B cell (primary cell): ENCODE measurements around the gene CPED1.

ENCODE experiments used
- EZH2 ChIP-seq: IDR thresholded peaks from 2 replicates; pipeline ENCODE4 v1.6.1; 2012; ENCODE audit warnings: borderline replicate concordance, low read depth, mild to moderate bottlenecking, moderate library complexity, low read length; ENCODE audit not compliant: insufficient read depth, poor library complexity, severe bottlenecking
- TF ChIP-seq, protein P1 (sequence below): fragments of 200-600 bp; IDR thresholded peaks from one replicate; pipeline ENCODE4 v1.8.0; 2022; ENCODE audit warnings: antibody characterized with exemption, mild to moderate bottlenecking

DNA sequence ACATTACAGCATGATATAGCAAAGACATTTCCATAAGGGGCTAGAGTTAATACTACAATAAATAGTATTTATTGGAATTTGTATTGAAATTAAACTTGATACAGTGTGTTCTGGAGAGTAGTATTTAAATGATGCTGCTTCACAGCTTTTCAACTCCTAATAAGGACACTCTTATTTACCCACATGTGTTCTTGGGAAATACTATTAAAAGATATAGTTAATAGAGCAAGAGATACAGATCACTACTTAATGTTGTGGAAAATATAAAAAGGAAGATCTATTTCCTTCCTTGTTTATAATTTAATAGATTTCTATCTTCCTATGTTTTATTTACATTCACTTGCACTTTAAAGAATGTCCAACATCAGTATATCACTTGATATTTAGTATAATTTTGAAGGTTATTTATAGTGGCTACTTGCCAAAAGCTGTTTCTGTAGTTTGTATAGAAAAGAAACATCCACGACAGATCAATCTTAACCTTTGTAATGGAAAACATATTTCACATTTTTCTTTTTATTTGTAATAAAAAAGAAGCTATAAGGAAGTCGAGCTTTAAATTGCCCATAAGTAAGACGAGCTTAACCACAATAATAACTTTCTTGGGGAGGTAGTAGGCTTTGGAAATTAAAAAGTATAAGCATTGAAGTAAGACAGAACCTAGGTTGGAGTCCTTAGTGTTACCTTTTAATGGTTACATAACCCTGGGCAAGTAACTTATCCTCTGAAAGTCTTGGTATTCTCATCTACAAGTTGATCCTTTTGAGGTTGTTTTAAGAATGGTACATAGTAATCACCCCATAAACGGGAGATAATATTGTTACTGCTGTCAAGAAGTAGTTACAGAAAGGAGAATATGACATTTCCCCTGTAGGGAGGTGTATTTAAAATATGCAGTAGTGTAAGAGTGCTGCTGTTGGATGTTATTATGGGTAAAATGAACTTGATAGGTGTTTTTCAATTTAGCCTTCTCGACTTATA lies 32.8 kb downstream of the CPED1 start:
- TF ChIP-seq EZH2, result no peak
- TF ChIP-seq, protein P1, sequence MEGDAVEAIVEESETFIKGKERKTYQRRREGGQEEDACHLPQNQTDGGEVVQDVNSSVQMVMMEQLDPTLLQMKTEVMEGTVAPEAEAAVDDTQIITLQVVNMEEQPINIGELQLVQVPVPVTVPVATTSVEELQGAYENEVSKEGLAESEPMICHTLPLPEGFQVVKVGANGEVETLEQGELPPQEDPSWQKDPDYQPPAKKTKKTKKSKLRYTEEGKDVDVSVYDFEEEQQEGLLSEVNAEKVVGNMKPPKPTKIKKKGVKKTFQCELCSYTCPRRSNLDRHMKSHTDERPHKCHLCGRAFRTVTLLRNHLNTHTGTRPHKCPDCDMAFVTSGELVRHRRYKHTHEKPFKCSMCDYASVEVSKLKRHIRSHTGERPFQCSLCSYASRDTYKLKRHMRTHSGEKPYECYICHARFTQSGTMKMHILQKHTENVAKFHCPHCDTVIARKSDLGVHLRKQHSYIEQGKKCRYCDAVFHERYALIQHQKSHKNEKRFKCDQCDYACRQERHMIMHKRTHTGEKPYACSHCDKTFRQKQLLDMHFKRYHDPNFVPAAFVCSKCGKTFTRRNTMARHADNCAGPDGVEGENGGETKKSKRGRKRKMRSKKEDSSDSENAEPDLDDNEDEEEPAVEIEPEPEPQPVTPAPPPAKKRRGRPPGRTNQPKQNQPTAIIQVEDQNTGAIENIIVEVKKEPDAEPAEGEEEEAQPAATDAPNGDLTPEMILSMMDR, result no peak
